Fibroblast of lung (primary cell): ENCODE results near the gene KLRB1.

Experiments used
- EZH2 ChIP-seq: IDR thresholded peaks from 2 replicates; pipeline ENCODE4 v1.5.1; 2012; ENCODE audit warnings: low read length, control low read depth, mild to moderate bottlenecking; ENCODE audit errors: missing control alignments
- TF ChIP-seq, protein P1 (sequence below), 2 donors: IDR thresholded peaks in 1 of 2; conservative IDR thresholded peaks in 1 of 2; 1 replicate in 1 of 2; 2 replicates in 1 of 2; pipeline ENCODE4 v1.5.1; 2011 to 2012; ENCODE audit warnings: low read length in 2 of 2, control low read depth in 1 of 2, inconsistent platforms in 1 of 2, low read depth in 1 of 2, mild to moderate bottlenecking in 1 of 2

- TF ChIP-seq, protein P1, sequence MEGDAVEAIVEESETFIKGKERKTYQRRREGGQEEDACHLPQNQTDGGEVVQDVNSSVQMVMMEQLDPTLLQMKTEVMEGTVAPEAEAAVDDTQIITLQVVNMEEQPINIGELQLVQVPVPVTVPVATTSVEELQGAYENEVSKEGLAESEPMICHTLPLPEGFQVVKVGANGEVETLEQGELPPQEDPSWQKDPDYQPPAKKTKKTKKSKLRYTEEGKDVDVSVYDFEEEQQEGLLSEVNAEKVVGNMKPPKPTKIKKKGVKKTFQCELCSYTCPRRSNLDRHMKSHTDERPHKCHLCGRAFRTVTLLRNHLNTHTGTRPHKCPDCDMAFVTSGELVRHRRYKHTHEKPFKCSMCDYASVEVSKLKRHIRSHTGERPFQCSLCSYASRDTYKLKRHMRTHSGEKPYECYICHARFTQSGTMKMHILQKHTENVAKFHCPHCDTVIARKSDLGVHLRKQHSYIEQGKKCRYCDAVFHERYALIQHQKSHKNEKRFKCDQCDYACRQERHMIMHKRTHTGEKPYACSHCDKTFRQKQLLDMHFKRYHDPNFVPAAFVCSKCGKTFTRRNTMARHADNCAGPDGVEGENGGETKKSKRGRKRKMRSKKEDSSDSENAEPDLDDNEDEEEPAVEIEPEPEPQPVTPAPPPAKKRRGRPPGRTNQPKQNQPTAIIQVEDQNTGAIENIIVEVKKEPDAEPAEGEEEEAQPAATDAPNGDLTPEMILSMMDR (conservative IDR thresholded peaks at IDR 0.05 in 1 of 2, IDR thresholded peaks at IDR 0.05 in 1 of 2; ENCODE audit: low read depth in 1 of 2, low read length in 2 of 2): no peak
- no peak for TF ChIP-seq EZH2
Measured at GRCh38 chr12:9626821-9627220, 19.1 kb upstream of the KLRB1 start.
